Gastrocnemius medialis (tissue), 4 donors: Measurements from ENCODE around the gene KYNU. TPM values are rescaled to one million over a fixed set of nuclear protein-coding genes. Genes with fewer than 3 reads are reported as not detected.
"Not testable (repeated sequence)": the region's sequence is repeated elsewhere in the genome, so short reads cannot be mapped to it uniquely, and the experiment has no call there.

Experiments used
- ATAC-seq, 2 donors: fragments of 150-250 bp; one replicate each; pipeline ENCODE4 v1.9.1; 2016
- DNase-seq, 2 donors: peaks; one replicate each; pipeline ENCODE4 v3.0.0-alpha.2; 2019
- H3K27ac ChIP-seq, 4 donors: fragments of 200-600 bp; sonication (generic); 1 replicate in 1 of 4; 2 replicates in 3 of 4; pipeline ENCODE4 v1.5.1; 2016 to 2018; ENCODE audit warnings: mild to moderate bottlenecking in 2 of 4, moderate library complexity in 1 of 4
- H3K27me3 ChIP-seq, 3 donors: fragments of 200-600 bp; sonication (generic) in 2 of 3; 1 replicate in 1 of 3; 2 replicates in 2 of 3; pipeline versions ENCODE4 v1.5.1 to v1.6.0; 2016 to 2019; ENCODE audit warnings: mild to moderate bottlenecking in 1 of 3, moderate library complexity in 1 of 3
- H3K36me3 ChIP-seq, 2 donors: fragments of 200-600 bp; sonication (generic) in 1 of 2; one replicate each; pipeline ENCODE4 v1.5.1; 2017 to 2018
- H3K4me1 ChIP-seq, 2 donors: fragments of 200-600 bp; sonication (generic) in 1 of 2; one replicate each; pipeline ENCODE4 v1.5.1; 2016 to 2017; ENCODE audit warnings: mild to moderate bottlenecking in 2 of 2
- H3K4me3 ChIP-seq, 4 donors: fragments of 200-600 bp; sonication (generic) in 3 of 4; 1 replicate in 1 of 4; 2 replicates in 3 of 4; pipeline ENCODE4 v1.5.1; 2016 to 2019; ENCODE audit warnings: mild to moderate bottlenecking in 2 of 4
- H3K9me3 ChIP-seq, 3 donors: fragments of 200-600 bp; sonication (generic) in 2 of 3; 1 replicate in 1 of 3; 2 replicates in 2 of 3; pipeline ENCODE4 v1.5.1; 2016 to 2019
- CTCF ChIP-seq, 5 experiments: fragments of 450-650 bp in 3 of 5; fragments of 200-600 bp in 2 of 5; sonication (generic) in 2 of 5; IDR thresholded peaks in 4 of 5; conservative IDR thresholded peaks in 1 of 5; 1 replicate in 4 of 5; 2 replicates in 1 of 5; pipeline ENCODE4 v1.5.1; 2016 to 2019; ENCODE audit warnings: antibody characterized with exemption in 5 of 5, mild to moderate bottlenecking in 3 of 5, moderate library complexity in 3 of 5
- POLR2A ChIP-seq, 2 donors: fragments of 450-650 bp; IDR thresholded peaks; one replicate each; pipeline ENCODE4 v1.6.1; 2017; ENCODE audit warnings: antibody characterized with exemption in 2 of 2, mild to moderate bottlenecking in 2 of 2, moderate library complexity in 2 of 2
- in situ Hi-C, 4 donors: fragments of 200-750 bp; cut with MboI; loops; one replicate each; pipeline versions ENCODE4 v1.15.0 to v1.8.0; 2017; ENCODE audit warnings: low sequenced_read_pairs in 4 of 4
- intact Hi-C: fragments of 100-400 bp; cut with DNase I; formaldehyde crosslinking; loops from one replicate; pipeline ENCODE4 v1.15.1; 2023; ENCODE audit warnings: low total_unique reads
- total RNA-seq, 4 donors: library from RNA; depleted of rRNA; stranded (reverse); fragments of >200 nt; gene quantifications; one replicate each; pipeline versions ENCODE4 v1.1.0 to v1.2.3, GENCODE V29; 2016

The KYNU gene
- total RNA-seq, 4 donors from 2014 or later = 0.46 to 2.0 (median 0.61) TPM; not detected in 1

GRCh38 chr2:143071185-143071876 lies 193.9 kb downstream of the KYNU start:
- in situ Hi-C loops = no loop called here
- H3K4me1 ChIP-seq = no peaks in the 10 kb centered on the region
- H3K36me3 ChIP-seq = no peaks in the 10 kb centered on the region
- H3K4me3 ChIP-seq = no peak overlapping the region
- no peaks in the 10 kb centered on the region for H3K27me3 ChIP-seq
- DNase-seq (no peak), ATAC-seq (no peak)
- TF ChIP-seq CTCF (IDR thresholded peaks at IDR 0.05 in 4 of 5, conservative IDR thresholded peaks at IDR 0.05 in 1 of 5) (no peak), POLR2A (IDR thresholded peaks at IDR 0.05) (no peak)
- intact Hi-C loops = no loop called here
- H3K27ac ChIP-seq = no peak overlapping the region
- no peaks in the 10 kb centered on the region for H3K9me3 ChIP-seq

GRCh38 chr2:143074913-143075312 lies 197.4 kb downstream of the KYNU start:
- in situ Hi-C loops, DNase-seq, H3K27ac ChIP-seq, H3K4me3 ChIP-seq, H3K36me3 ChIP-seq, intact Hi-C loops, ATAC-seq, H3K4me1 ChIP-seq, H3K27me3 ChIP-seq, H3K9me3 ChIP-seq: not testable (repeated sequence)

GRCh38 chr2:143075711-143076110 lies 198.2 kb downstream of the KYNU start:
- Histone ChIP-seq H3K27me3 (no peaks in the 10 kb centered on the region), H3K4me1 (no peaks in the 10 kb centered on the region), H3K27ac (no peak overlapping the region), H3K9me3 (no peaks in the 10 kb centered on the region), H3K4me3 (no peak overlapping the region), H3K36me3 (no peaks in the 10 kb centered on the region)
- TF ChIP-seq POLR2A (IDR thresholded peaks at IDR 0.05) (no peak), CTCF (IDR thresholded peaks at IDR 0.05 in 4 of 5, conservative IDR thresholded peaks at IDR 0.05 in 1 of 5) (no peak)
- ATAC-seq (no peak), DNase-seq (no peak)
- intact Hi-C loops = no loop called here
- in situ Hi-C loops = no loop called here

GRCh38 chr2:143078104-143078503 lies 200.6 kb downstream of the KYNU start:
- ATAC-seq = no peak
- intact Hi-C loops (no loop called here), in situ Hi-C loops (no loop called here)

GRCh38 chr2:143081616-143082015 lies 204.2 kb downstream of the KYNU start:
- in situ Hi-C loops = no loop called here
- ATAC-seq (no peak), DNase-seq (no peak)
- intact Hi-C loops = no loop called here
- Histone ChIP-seq H3K27ac (no peak overlapping the region), H3K27me3 (no peaks in the 10 kb centered on the region), H3K4me3 (no peak overlapping the region), H3K9me3 (no peaks in the 10 kb centered on the region), H3K4me1 (no peaks in the 10 kb centered on the region), H3K36me3 (no peaks in the 10 kb centered on the region)
- no peak for TF ChIP-seq POLR2A (IDR thresholded peaks at IDR 0.05)
- no peak for TF ChIP-seq CTCF (IDR thresholded peaks at IDR 0.05 in 4 of 5, conservative IDR thresholded peaks at IDR 0.05 in 1 of 5)

More at GRCh38 chr2:143078104-143078503, 200.6 kb downstream of the KYNU start:
- no peak for DNase-seq
- Histone ChIP-seq H3K4me3 (no peak overlapping the region), H3K36me3 (no peaks in the 10 kb centered on the region), H3K27ac (no peak overlapping the region), H3K4me1 (no peaks in the 10 kb centered on the region), H3K9me3 (no peaks in the 10 kb centered on the region), H3K27me3 (no peaks in the 10 kb centered on the region)
- no peak for TF ChIP-seq CTCF (IDR thresholded peaks at IDR 0.05 in 4 of 5, conservative IDR thresholded peaks at IDR 0.05 in 1 of 5)
- TF ChIP-seq POLR2A (IDR thresholded peaks at IDR 0.05) = no peak
